Esophagus squamous epithelium (tissue), 5 donors: ENCODE results near the gene LRP5. TPM values are rescaled to one million over a fixed set of nuclear protein-coding genes. Genes with fewer than 3 reads are reported as not detected.

Experiments
- DNase-seq: peaks from one replicate; lab custom pipeline; 2025; lab: John Stamatoyannopoulos, UW
- H3K27ac ChIP-seq, 4 donors: fragments of 200-600 bp; sonication (generic); one replicate each; pipeline ENCODE4 v1.5.1; 2016 to 2019; ENCODE audit warnings: mild to moderate bottlenecking in 1 of 4
- H3K27me3 ChIP-seq, 4 donors: fragments of 200-600 bp; sonication (generic); 1 replicate in 3 of 4; 2 replicates in 1 of 4; pipeline versions ENCODE4 v1.5.1 to v1.6.0; 2017 to 2021; ENCODE audit warnings: antibody characterized with exemption in 1 of 4
- H3K36me3 ChIP-seq, 3 donors: fragments of 200-600 bp; sonication (generic); one replicate each; pipeline ENCODE4 v1.5.1; 2016 to 2019
- H3K4me1 ChIP-seq, 3 donors: fragments of 200-600 bp; sonication (generic); one replicate each; pipeline ENCODE4 v1.5.1; 2017 to 2019
- H3K4me3 ChIP-seq, 4 donors: fragments of 200-600 bp; sonication (generic); 1 replicate in 3 of 4; 2 replicates in 1 of 4; pipeline ENCODE4 v1.5.1; 2016 to 2019; ENCODE audit warnings: mild to moderate bottlenecking in 2 of 4, moderate library complexity in 1 of 4
- H3K9me3 ChIP-seq, 3 donors: fragments of 200-600 bp; sonication (generic); one replicate each; pipeline ENCODE4 v1.5.1; 2016 to 2019
- CTCF ChIP-seq, 6 experiments: fragments of 450-650 bp in 4 of 6; fragments of 200-600 bp in 2 of 6; sonication (generic) in 2 of 6; IDR thresholded peaks; one replicate each; pipeline ENCODE4 v1.5.1; 2016 to 2019; ENCODE audit warnings: antibody characterized with exemption in 6 of 6, mild to moderate bottlenecking in 4 of 6, moderate library complexity in 4 of 6
- POLR2A ChIP-seq, 4 donors: fragments of 450-650 bp; IDR thresholded peaks; one replicate each; pipeline ENCODE4 v1.6.1; 2017; ENCODE audit warnings: antibody characterized with exemption in 4 of 4, mild to moderate bottlenecking in 4 of 4, moderate library complexity in 3 of 4
- WGBS, 2 donors: methylation state at CpG; one replicate each; pipeline ENCODE4 v1.1.5; 2018; 5-methylcytosine and 5-hydroxymethylcytosine counted together
- intact Hi-C: fragments of 100-400 bp; cut with DNase I; formaldehyde crosslinking; loops from one replicate; pipeline ENCODE4 v1.15.0; 2022
- total RNA-seq, 4 donors: library from RNA; depleted of rRNA; stranded (reverse); fragments of >200 nt; gene quantifications; one replicate each; pipeline ENCODE4 v1.1.0, GENCODE V29; 2016
- donor health status: DM: yes; HTN: yes; CAD: no.

The LRP5 gene
- total RNA-seq, 4 donors from 2014 or later = 13.7 to 24.0 (median 20.9) TPM

- WGBS, 2 donors = 58 to 64% methylated on average over 6 to 7 of the region's 7 CpGs
- no peaks in the 10 kb centered on the region for H3K9me3 ChIP-seq
- DNase-seq = no peak
- TF ChIP-seq CTCF (IDR thresholded peaks at IDR 0.05) (no peak), POLR2A (IDR thresholded peaks at IDR 0.05) (no peak)
- H3K27ac ChIP-seq = peak overlapping the region in 3 of 4 donors; percentile 70 to 83 (median 74)
- no peaks in the 10 kb centered on the region for H3K27me3 ChIP-seq
- no peaks in the 10 kb centered on the region for H3K36me3 ChIP-seq
- peaks cover 0 to 86% (median 53%) of the 10 kb centered on the region in 3 donors for H3K4me1 ChIP-seq
- no peak overlapping the region for H3K4me3 ChIP-seq
- intact Hi-C loops = no loop called here
Measured at GRCh38 chr11:68329536-68329935, 17.1 kb downstream of the LRP5 start.

GRCh38 chr11:68329978-68330699, 17.7 kb downstream of the LRP5 start:
- 59 to 66% methylated on average over 10 to 11 of the region's 13 CpGs for WGBS, 2 donors
- Histone ChIP-seq H3K4me3 (no peak overlapping the region), H3K36me3 (no peaks in the 10 kb centered on the region), H3K9me3 (no peaks in the 10 kb centered on the region), H3K27ac (peak overlapping the region in 3 of 4 donors; percentile 70 to 83 (median 74)), H3K4me1 (peaks cover 0 to 80% (median 53%) of the 10 kb centered on the region in 3 donors), H3K27me3 (no peaks in the 10 kb centered on the region)
- TF ChIP-seq POLR2A (IDR thresholded peaks at IDR 0.05) (no peak), CTCF (IDR thresholded peaks at IDR 0.05) (no peak)
- intact Hi-C loops = no loop called here
- DNase-seq = no peak

GRCh38 chr11:68330700-68331337, 18.4 kb downstream of the LRP5 start:
- no peaks in the 10 kb centered on the region for H3K9me3 ChIP-seq
- peak overlapping the region in 3 of 4 donors; percentile 70 to 83 (median 74) for H3K27ac ChIP-seq
- intact Hi-C loops = no loop called here
- 58 to 78% methylated on average over 14 to 16 of the region's 16 CpGs for WGBS, 2 donors
- no peak for TF ChIP-seq POLR2A (IDR thresholded peaks at IDR 0.05)
- TF ChIP-seq CTCF (IDR thresholded peaks at IDR 0.05) = no peak
- no peaks in the 10 kb centered on the region for H3K27me3 ChIP-seq
- no peak overlapping the region for H3K4me3 ChIP-seq
- no peaks in the 10 kb centered on the region for H3K36me3 ChIP-seq
- no peak for DNase-seq
- H3K4me1 ChIP-seq = peaks cover 0 to 82% (median 58%) of the 10 kb centered on the region in 3 donors

GRCh38 chr11:68331338-68331947, 19.1 kb downstream of the LRP5 start:
- H3K4me3 ChIP-seq = no peak overlapping the region
- no peak for TF ChIP-seq CTCF (IDR thresholded peaks at IDR 0.05)
- no peak for TF ChIP-seq POLR2A (IDR thresholded peaks at IDR 0.05)
- peak overlapping the region in 3 of 4 donors; percentile 70 to 83 (median 74) for H3K27ac ChIP-seq
- no peaks in the 10 kb centered on the region for H3K27me3 ChIP-seq
- no peaks in the 10 kb centered on the region for H3K36me3 ChIP-seq
- 42 to 55% methylated on average over 12 to 14 of the region's 14 CpGs for WGBS, 2 donors
- peaks cover 0 to 82% (median 55%) of the 10 kb centered on the region in 3 donors for H3K4me1 ChIP-seq
- intact Hi-C loops = no loop called here
- no peak for DNase-seq
- H3K9me3 ChIP-seq = no peaks in the 10 kb centered on the region

GRCh38 chr11:68332186-68332585, 19.8 kb downstream of the LRP5 start:
- H3K9me3 ChIP-seq = no peaks in the 10 kb centered on the region
- no peaks in the 10 kb centered on the region for H3K36me3 ChIP-seq
- no peak overlapping the region for H3K4me3 ChIP-seq
- 70 to 82% methylated on average over 2 to 3 of the region's 9 CpGs for WGBS, 2 donors
- DNase-seq = no peak
- no peaks in the 10 kb centered on the region for H3K27me3 ChIP-seq
- H3K4me1 ChIP-seq = peaks cover 5 to 82% (median 59%) of the 10 kb centered on the region in 3 donors
- intact Hi-C loops = no loop called here
- no peak for TF ChIP-seq POLR2A (IDR thresholded peaks at IDR 0.05)
- no peak for TF ChIP-seq CTCF (IDR thresholded peaks at IDR 0.05)
- peak overlapping the region in 2 of 4 donors; percentile 74 to 83 for H3K27ac ChIP-seq
